Small intestine (tissue), 7 donors: Measurements from ENCODE around the gene GRID2IP. TPM values are rescaled to one million over a fixed set of nuclear protein-coding genes. Genes with fewer than 3 reads are reported as not detected.

Experiments
- DNase-seq, 2 donors: peaks; one replicate each; pipeline versions ENCODE4 v3.0.0 to v3.0.0-alpha.2; 2013
- FAIRE-seq: peaks from 2 replicates; lab custom pipeline; 2012; peaks lifted over from hg19 to GRCh38; lab: Jason Lieb, UNC
- H3K27ac ChIP-seq, 3 donors: one replicate each; pipeline ENCODE4 v1.5.1; 2013; ENCODE audit warnings: low read length in 2 of 3, mild to moderate bottlenecking in 2 of 3, control low read depth in 1 of 3, inconsistent platforms in 1 of 3, low read depth in 1 of 3, moderate library complexity in 1 of 3
- H3K27me3 ChIP-seq, 3 donors: one replicate each; pipeline ENCODE4 v1.6.1; 2013; ENCODE audit warnings: low read length in 3 of 3, inconsistent platforms in 1 of 3; ENCODE audit not compliant: control insufficient read depth in 3 of 3, insufficient read depth in 3 of 3
- H3K36me3 ChIP-seq, 3 donors: one replicate each; pipeline ENCODE4 v1.6.1; 2013; ENCODE audit warnings: low read length in 3 of 3, inconsistent platforms in 1 of 3, low read depth in 1 of 3, mild to moderate bottlenecking in 1 of 3, moderate library complexity in 1 of 3; ENCODE audit not compliant: control insufficient read depth in 3 of 3, insufficient read depth in 2 of 3
- H3K4me1 ChIP-seq, 3 donors: one replicate each; pipeline ENCODE4 v1.6.1; 2013; ENCODE audit warnings: low read length in 2 of 3, inconsistent platforms in 1 of 3, low read depth in 1 of 3, mild to moderate bottlenecking in 1 of 3, moderate library complexity in 1 of 3; ENCODE audit not compliant: control insufficient read depth in 3 of 3, insufficient read depth in 2 of 3
- H3K4me3 ChIP-seq, 3 donors: one replicate each; pipeline ENCODE4 v1.5.1; 2013; ENCODE audit warnings: low read length in 3 of 3, control low read depth in 1 of 3, inconsistent platforms in 1 of 3, low read depth in 1 of 3, mild to moderate bottlenecking in 1 of 3, moderate library complexity in 1 of 3
- H3K9me3 ChIP-seq, 2 donors: one replicate each; pipeline ENCODE4 v1.6.1; 2013; ENCODE audit warnings: low read depth in 1 of 2, low read length in 1 of 2; ENCODE audit not compliant: control insufficient read depth in 2 of 2, insufficient read depth in 1 of 2
- WGBS, 3 donors: extraction: QIAGEN DNeasy Blood & Tissue Kit; methylation state at CpG; one replicate each; pipeline ENCODE4 v1.1.7; 2013; 5-methylcytosine and 5-hydroxymethylcytosine counted together
- polyA plus RNA-seq, 4 donors: library from polyadenylated mRNA; stranded (reverse) in 3 of 4; unstranded in 1 of 4; fragments of 200-250 nt in 3 of 4; fragments of 120-200 nt in 1 of 4; gene quantifications; one replicate each; pipeline versions ENCODE4 v1.2.1 to v1.2.3, GENCODE V29; 2013
- donor health status: healthy with polysubstance abuse.
- donor health status: control.
- donor health status: control.
- donor health status: Bipolar disorder and iron deficiency.
- donor health status: healthy.

Gene GRID2IP
- polyA plus RNA-seq, 4 donors: 0.22 to 0.90 (median 0.34) TPM; not detected in 1

DNA sequence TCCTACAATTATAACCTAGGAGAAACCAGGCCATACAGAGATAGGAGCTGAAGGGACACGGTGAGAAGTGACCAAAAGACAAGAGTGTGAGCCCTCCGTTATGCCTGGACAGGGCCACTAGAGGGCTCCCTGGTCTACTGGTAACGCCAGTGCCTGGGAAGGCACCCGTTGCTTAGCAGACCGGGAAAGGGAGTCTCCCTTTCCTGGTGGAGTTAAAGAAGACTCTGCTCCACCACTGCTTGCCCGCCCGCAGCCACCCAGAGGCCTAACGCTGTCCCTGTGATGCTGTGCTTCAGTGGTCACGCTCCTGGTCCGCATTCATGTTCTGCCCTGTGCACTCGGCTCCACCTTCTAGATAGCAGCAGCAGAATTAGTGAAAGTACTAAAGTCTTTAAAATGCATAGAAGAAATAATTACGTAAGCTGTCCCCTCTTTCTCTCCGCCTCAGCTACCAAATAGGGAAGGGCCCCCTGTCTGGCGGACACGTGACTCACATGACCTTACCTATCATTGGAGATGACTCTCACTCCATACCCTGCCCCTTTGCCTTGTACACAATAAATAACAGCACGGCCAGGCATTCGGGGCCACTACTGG lies 34.8 kb downstream of the GRID2IP start:
- H3K4me3 ChIP-seq: peak overlapping the region in 1 of 3 donors; percentile 7

DNA sequence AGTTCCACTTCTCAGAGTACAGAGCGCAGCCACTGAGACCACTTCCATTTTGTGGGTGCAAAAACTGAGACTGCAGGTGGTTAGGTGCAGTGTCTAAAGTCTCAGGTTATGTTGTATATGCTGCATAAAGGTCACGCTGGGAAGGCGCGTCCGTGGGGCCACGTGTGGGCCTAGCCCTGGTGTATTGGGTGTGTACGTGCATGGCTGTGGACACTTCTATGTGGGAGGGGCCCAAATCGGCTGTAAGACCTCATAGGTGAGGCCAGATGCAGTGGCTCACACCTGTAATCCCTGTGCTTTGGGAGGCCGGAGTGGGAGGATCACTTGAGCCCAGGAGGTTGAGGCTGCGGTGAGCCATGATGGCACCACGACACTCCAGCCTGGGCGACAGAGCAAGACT lies 37.7 kb downstream of the GRID2IP start:
- FAIRE-seq (no peak), DNase-seq (no peak)
- Histone ChIP-seq H3K9me3 (no peaks in the 10 kb centered on the region), H3K4me1 (no peaks in the 10 kb centered on the region), H3K27ac (no peak overlapping the region), H3K27me3 (no peaks in the 10 kb centered on the region), H3K36me3 (peaks cover 0 to 4% (median 0%) of the 10 kb centered on the region in 3 donors), H3K4me3 (no peak overlapping the region)
- WGBS, 3 donors: 65 to 87% (median 69%) methylated on average over 12 of the region's 12 CpGs

More for the DNA sequence above, 34.8 kb downstream of the GRID2IP start:
- no peaks in the 10 kb centered on the region for H3K4me1 ChIP-seq
- H3K27ac ChIP-seq: no peak overlapping the region
- 12 to 15% (median 12%) methylated on average over 17 of the region's 17 CpGs for WGBS, 3 donors
- H3K27me3 ChIP-seq: peaks cover 0 to 4% (median 0%) of the 10 kb centered on the region in 3 donors
- FAIRE-seq (no peak), DNase-seq (peak; percentile 85 to 86)
- no peaks in the 10 kb centered on the region for H3K9me3 ChIP-seq
- no peaks in the 10 kb centered on the region for H3K36me3 ChIP-seq

DNA sequence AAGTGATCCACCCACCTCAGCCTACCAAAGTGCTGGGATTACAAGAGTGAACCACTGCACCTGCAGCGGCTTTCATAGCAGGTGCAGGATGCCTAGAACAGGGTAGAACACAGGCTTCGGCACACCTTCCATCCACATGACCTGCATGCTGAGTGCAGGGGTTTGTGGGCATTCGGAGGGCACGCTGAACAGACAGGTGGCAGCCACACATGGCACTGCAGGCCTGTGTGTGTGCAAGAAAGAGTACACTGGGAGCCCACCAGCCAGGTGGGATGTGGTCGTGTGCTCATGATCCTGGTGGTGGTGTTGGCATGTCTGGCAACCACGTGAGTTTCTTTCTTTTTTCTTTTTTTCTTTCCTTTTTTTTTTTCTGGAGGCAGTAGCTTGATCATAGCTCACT lies 38.4 kb downstream of the GRID2IP start:
- DNase-seq (no peak), FAIRE-seq (no peak)
- Histone ChIP-seq H3K36me3 (peaks cover 0 to 4% (median 0%) of the 10 kb centered on the region in 3 donors), H3K27me3 (no peaks in the 10 kb centered on the region), H3K27ac (no peak overlapping the region), H3K9me3 (no peaks in the 10 kb centered on the region), H3K4me1 (no peaks in the 10 kb centered on the region), H3K4me3 (no peak overlapping the region)
- WGBS, 3 donors: 75 to 83% (median 78%) methylated on average over 6 of the region's 6 CpGs

DNA sequence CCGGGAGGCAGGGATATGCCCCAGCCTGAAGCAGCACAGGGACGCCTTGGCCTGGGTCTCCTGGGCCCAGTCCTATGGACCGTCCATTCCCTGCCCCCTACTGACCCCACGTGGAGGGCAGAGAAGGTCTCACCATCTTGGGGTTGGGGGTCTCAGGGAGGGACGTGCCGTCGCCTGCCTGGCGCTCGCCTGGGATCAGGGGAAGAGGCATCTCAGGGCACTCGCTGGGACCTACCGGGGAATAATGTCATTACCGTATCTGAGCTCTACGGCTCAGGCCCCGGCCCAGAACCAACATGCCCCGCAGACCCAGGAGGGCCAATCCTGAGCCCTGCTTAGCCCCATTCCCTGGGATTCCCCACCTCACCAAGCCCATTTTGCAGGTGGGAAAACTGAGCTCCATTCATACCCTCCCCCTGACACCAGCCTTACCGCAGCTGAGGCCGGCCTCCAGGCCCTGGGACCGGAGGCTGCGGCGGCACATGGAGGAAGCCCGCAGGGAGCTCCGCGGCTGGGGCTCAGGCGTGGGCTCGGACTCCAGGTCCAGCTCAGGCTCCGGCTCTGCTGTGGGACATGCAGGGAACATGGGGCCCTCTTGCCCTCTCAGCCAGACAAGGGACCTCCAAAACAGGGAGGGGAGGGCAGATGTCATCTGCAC lies 40.7 kb downstream of the GRID2IP start:
- no peak for DNase-seq
- no peak for FAIRE-seq
- 93 to 96% (median 95%) methylated on average over 26 of the region's 26 CpGs for WGBS, 3 donors
- H3K9me3 ChIP-seq: no peaks in the 10 kb centered on the region
- H3K36me3 ChIP-seq: peaks cover 0 to 4% (median 0%) of the 10 kb centered on the region in 3 donors
- no peak overlapping the region for H3K27ac ChIP-seq
- H3K4me3 ChIP-seq: no peak overlapping the region
- no peaks in the 10 kb centered on the region for H3K27me3 ChIP-seq
- no peaks in the 10 kb centered on the region for H3K4me1 ChIP-seq

DNA sequence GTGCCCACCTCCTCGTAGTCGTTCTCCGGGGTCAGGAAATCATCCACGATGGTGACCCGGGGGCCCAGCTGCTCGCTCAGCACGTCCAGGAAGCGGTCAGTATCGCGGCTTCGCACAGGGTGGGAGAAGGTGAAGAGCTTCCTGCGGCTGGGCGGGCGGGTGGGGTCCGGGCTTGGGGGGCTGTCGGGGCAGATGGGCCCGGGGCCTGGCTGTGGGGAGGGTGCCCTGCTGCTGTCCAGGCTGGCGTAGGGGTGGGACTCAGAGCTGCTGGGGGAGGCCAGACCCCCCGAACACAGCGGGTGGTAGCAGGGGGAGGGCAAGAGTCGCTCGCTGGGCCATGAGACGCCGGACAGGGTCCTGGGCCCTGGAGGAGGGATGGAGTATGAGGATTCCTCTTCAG lies 42.3 kb downstream of the GRID2IP start:
- 88 to 96% (median 95%) methylated on average over 22 to 24 of the region's 24 CpGs for WGBS, 3 donors
- peaks cover 0 to 4% (median 0%) of the 10 kb centered on the region in 3 donors for H3K36me3 ChIP-seq
- no peak for FAIRE-seq
- DNase-seq: no peak
- no peaks in the 10 kb centered on the region for H3K27me3 ChIP-seq
- no peaks in the 10 kb centered on the region for H3K9me3 ChIP-seq
- no peaks in the 10 kb centered on the region for H3K4me1 ChIP-seq
- H3K4me3 ChIP-seq: no peak overlapping the region
- no peak overlapping the region for H3K27ac ChIP-seq

DNA sequence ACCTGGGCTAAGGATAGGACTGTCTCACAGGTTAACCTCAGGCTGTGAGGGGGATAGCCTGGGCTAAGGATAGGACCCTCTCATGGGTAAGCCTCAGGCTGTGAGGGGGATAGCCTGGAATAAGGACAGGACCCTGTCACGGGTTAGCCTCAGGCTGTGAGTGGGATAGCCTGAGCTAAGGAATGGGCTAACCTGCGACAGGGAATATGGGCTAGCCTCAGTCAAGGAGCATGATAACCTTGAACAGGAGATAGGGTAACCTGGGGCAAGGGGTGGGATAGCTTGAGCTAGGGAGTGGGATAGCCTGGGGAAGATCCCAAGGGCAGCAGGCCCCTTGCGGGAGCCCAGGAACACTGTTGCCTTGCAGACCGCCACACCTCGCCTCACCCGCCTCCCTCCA lies 42.7 kb downstream of the GRID2IP start:
- DNase-seq: no peak
- FAIRE-seq: no peak
- 96 to 99% (median 96%) methylated on average over 5 to 6 of the region's 6 CpGs for WGBS, 3 donors
- Histone ChIP-seq H3K27me3 (no peaks in the 10 kb centered on the region), H3K9me3 (no peaks in the 10 kb centered on the region), H3K36me3 (peaks cover 0 to 4% (median 0%) of the 10 kb centered on the region in 3 donors), H3K4me1 (no peaks in the 10 kb centered on the region), H3K27ac (no peak overlapping the region), H3K4me3 (no peak overlapping the region)

DNA sequence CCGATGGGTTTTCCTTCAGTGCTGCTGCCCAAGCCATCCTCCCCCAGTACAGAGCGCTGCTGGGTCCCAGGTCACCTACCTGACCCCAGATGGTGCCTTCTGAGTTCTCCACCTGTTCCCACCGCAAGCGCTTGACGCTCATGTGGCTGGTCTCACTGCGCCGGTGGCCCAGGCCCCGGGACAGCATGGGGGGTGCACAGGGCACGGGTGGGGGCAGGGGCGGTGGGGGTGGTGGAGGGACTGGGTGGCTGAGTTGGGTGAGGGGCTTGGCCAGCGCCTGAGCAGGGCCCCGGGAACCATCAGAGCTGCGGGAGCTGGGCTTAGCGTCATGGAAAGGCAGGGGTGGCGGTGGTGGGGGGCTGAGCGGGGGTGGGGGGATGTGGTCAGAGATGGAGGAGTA lies 43.4 kb downstream of the GRID2IP start:
- Histone ChIP-seq H3K27me3 (no peaks in the 10 kb centered on the region), H3K4me1 (peaks cover 0 to under 1% (median 0%) of the 10 kb centered on the region in 3 donors), H3K36me3 (peaks cover 0 to 4% (median 0%) of the 10 kb centered on the region in 3 donors), H3K9me3 (no peaks in the 10 kb centered on the region), H3K4me3 (no peak overlapping the region), H3K27ac (no peak overlapping the region)
- WGBS, 3 donors: 94 to 96% (median 95%) methylated on average over 14 to 16 of the region's 16 CpGs
- FAIRE-seq (no peak), DNase-seq (no peak)

DNA sequence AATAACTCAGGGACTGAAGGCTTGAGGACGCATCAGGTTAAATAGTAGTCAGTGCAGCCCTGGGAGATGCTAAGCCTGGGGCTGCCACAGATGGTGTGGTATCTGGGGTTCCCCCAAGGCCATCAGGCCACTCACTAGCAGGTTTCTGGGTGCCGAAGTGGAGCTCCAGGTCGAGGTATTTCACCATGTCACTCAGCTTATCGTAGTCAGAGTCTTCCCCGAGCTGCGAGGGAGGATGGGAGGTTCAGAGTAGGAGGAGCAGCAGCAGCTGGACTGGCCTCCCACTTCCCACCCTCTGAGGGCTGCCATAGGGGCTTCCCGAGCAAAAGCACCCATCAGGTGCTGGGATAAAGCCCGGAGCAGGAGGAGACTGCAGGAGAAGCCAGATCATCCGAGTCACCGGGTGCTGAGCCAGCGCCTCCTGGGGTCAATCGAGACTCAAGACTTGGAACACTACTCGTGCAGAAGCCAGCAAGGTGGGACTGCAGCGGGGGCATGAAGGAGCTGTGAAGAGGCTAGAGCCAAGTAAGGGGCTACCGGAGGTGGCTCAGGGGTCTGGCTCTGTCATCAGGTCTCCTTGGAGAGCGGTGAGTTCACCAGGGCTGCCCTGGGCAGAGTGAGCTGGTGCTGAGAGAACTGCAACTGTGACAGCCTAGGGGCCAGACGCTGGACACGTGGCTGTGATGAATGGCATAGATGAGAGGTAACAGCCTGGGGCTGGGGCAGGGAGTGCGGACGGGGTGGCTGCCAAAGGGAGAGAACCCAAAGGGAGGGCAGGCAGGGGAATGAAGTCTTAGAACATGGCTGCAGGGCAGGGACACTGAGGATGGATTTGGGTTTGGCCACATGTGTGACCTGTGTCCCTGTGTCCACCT lies 45.3 kb downstream of the GRID2IP start:
- DNase-seq (no peak), FAIRE-seq (no peak)
- H3K9me3 ChIP-seq: no peaks in the 10 kb centered on the region
- H3K4me3 ChIP-seq: no peak overlapping the region
- no peaks in the 10 kb centered on the region for H3K27me3 ChIP-seq
- H3K4me1 ChIP-seq: peaks cover 0 to 4% (median 0%) of the 10 kb centered on the region in 3 donors
- H3K27ac ChIP-seq: no peak overlapping the region
- WGBS, 3 donors: 74 to 79% (median 79%) methylated on average over 20 of the region's 20 CpGs
- peaks cover 0 to 12% (median 0%) of the 10 kb centered on the region in 3 donors for H3K36me3 ChIP-seq
